Esophagus squamous epithelium (tissue), 4 donors: ENCODE data around the gene PITX2.

Experiments
- POLR2A ChIP-seq, 4 donors: fragments of 450-650 bp; IDR thresholded peaks; one replicate each; pipeline ENCODE4 v1.6.1; 2017; ENCODE audit warnings: antibody characterized with exemption in 4 of 4, mild to moderate bottlenecking in 4 of 4, moderate library complexity in 3 of 4
- TF ChIP-seq, protein P1 (sequence below), 6 experiments: fragments of 450-650 bp in 4 of 6; fragments of 200-600 bp in 2 of 6; sonication (generic) in 2 of 6; IDR thresholded peaks; one replicate each; pipeline ENCODE4 v1.5.1; 2016 to 2019; ENCODE audit warnings: antibody characterized with exemption in 6 of 6, mild to moderate bottlenecking in 4 of 6, moderate library complexity in 4 of 6

DNA sequence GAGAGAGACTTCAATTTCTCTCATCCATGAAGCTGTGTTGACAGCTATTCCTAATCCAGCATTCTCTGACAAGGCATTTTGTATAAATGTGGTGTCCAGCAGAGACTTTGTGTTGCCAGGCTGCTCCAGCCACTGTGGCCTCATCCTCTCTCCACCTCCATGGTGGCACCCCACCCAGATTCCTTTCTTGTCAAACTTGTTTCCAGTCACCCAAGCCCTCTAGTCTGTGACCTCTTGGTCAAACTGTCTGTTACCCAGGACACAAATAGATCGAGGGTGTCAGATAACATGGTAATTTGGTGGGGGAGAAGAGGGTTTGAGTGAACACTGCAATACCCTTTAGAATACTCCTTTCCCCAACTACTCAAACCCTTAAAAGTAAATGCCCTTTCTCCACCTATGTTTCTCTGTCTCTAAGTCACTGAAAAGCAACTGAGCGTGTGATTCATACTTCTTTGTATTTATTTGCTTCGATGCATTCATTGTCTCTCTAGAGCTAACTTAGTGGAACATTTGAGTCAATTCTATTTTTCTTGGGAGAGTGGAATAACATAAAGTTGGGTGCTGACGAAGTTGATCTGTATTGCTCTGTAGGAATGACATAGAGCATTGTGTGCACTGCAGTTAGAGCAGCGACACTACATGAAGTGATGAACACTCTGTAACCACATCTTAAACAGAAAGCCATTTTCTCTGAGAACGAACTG, 13.7 kb downstream of the PITX2 start:
- TF ChIP-seq, protein P1, sequence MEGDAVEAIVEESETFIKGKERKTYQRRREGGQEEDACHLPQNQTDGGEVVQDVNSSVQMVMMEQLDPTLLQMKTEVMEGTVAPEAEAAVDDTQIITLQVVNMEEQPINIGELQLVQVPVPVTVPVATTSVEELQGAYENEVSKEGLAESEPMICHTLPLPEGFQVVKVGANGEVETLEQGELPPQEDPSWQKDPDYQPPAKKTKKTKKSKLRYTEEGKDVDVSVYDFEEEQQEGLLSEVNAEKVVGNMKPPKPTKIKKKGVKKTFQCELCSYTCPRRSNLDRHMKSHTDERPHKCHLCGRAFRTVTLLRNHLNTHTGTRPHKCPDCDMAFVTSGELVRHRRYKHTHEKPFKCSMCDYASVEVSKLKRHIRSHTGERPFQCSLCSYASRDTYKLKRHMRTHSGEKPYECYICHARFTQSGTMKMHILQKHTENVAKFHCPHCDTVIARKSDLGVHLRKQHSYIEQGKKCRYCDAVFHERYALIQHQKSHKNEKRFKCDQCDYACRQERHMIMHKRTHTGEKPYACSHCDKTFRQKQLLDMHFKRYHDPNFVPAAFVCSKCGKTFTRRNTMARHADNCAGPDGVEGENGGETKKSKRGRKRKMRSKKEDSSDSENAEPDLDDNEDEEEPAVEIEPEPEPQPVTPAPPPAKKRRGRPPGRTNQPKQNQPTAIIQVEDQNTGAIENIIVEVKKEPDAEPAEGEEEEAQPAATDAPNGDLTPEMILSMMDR (IDR thresholded peaks at IDR 0.05) = no peak
- no peak for TF ChIP-seq POLR2A (IDR thresholded peaks at IDR 0.05)
